ENCODE data around the gene FAM240A.

The FAM240A gene

DNA sequence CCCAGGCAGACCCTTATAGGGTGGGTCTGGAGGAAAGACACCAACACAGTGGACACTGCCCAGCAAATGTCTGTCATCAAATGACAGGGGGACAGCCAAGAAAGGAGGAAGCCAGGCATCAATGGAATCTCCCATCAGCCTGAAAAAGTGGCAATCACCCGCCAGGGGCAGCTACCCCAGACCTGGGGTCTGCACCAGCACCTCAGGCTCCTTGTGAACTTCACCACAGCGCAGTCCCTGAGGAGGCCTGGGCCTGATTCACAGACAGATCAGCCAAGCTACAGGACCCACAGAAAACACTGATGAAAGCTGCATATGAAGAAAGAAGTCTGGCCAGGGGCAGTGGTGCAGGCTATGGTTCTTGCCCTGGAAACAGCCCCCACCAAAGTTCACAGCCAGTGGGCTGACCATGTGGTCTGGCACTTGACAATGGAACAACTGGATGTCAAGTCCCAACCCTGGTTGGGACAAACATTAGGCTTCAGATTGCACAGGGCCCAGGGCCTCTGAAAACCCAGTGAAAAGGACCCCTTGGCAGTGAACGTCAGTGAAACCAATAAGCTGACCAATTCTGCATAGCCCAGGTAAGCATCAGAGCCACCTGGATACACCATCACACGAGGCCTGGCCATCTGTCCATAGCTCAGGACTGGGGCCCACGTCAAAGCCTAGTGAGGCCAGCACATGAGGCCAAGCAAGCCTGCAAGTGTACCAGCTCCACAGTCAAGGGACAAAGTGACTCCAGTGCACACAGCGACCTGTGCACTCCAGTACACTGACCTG is 52.1 kb downstream of the FAM240A start:
- TF ChIP-seq, protein P1, sequence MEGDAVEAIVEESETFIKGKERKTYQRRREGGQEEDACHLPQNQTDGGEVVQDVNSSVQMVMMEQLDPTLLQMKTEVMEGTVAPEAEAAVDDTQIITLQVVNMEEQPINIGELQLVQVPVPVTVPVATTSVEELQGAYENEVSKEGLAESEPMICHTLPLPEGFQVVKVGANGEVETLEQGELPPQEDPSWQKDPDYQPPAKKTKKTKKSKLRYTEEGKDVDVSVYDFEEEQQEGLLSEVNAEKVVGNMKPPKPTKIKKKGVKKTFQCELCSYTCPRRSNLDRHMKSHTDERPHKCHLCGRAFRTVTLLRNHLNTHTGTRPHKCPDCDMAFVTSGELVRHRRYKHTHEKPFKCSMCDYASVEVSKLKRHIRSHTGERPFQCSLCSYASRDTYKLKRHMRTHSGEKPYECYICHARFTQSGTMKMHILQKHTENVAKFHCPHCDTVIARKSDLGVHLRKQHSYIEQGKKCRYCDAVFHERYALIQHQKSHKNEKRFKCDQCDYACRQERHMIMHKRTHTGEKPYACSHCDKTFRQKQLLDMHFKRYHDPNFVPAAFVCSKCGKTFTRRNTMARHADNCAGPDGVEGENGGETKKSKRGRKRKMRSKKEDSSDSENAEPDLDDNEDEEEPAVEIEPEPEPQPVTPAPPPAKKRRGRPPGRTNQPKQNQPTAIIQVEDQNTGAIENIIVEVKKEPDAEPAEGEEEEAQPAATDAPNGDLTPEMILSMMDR (IDR thresholded peaks at IDR 0.05; ENCODE audit: insufficient read depth, missing control alignments) = no peak
- no peak for DNase-seq (ENCODE audit: insufficient read length, low spot score)
- no peak for FAIRE-seq

DNA sequence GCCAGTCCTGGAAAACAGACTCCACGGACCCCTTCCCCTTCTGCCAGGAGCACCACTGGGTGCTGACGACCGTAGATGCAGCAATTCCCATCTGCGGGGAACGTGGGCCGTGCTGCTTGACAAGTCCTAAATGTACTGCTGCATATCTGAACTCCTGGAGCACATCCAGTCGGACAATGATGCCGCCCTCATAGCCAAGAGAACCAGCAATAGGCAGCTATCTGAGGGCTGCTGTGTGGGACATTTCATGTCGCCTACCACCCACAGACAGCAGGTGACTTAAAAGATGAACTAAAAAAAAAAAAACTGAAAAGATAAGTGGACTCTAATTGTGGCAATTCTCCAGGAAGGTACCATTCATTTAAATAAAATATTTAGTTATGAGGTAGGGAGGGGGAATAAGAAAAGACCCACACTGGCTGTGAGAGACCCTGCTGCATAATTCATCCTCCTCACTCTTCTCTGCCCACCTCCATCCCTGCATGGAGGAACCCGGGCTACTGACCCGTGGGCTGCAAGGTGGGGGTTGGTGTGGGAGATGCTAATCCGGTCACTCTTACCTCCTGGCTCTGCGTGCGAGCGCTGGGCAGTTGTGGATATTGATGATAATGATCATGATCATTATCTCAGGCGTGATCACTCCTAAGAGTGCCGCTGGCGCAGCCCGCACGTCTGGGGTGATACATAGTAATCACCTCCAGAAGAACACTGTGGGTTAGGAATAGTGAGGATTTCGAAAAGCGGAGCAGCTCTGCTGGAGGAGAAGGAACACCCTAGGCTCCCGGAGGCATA is 52.8 kb downstream of the FAM240A start:
- FAIRE-seq (no peak), DNase-seq (ENCODE audit: insufficient read length, low spot score) (no peak)
- TF ChIP-seq, protein P1 (IDR thresholded peaks at IDR 0.05; ENCODE audit: insufficient read depth, missing control alignments) = no peak

DNA sequence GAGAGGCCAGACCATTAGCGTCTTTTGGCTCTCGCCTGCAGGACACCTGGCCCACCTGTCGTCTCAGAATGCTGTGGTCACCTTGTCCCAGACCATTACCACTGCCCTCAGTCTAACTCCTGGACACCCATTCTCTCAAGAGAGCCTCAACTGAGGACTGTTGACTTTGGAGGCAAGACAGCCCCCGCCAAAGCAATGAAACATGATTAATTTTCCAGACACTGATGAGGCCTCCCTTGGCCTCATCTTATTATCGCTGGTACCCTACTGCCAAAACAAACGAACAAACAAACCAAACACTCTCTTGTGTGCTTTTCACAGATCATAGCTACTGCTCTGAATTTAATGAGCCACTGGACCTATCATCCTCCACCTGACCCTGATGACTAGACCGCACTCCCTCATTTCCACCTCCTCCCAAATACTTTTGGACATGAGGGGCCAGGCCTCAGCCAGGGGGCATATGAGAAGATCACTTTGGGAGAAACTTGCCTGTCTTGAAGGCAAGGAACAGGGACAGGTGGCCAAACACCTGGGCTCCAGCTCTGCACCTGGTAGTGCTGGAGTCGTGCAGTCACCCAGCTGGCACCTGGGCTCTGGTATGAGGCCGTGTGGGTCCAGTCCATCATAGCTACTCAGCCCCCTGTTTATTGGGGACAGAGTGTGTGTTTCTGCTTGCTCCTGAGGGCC is 53.6 kb downstream of the FAM240A start:
- no peak for DNase-seq (ENCODE audit: insufficient read length, low spot score)
- TF ChIP-seq, protein P1 (IDR thresholded peaks at IDR 0.05; ENCODE audit: insufficient read depth, missing control alignments) = no peak
- no peak for FAIRE-seq

DNA sequence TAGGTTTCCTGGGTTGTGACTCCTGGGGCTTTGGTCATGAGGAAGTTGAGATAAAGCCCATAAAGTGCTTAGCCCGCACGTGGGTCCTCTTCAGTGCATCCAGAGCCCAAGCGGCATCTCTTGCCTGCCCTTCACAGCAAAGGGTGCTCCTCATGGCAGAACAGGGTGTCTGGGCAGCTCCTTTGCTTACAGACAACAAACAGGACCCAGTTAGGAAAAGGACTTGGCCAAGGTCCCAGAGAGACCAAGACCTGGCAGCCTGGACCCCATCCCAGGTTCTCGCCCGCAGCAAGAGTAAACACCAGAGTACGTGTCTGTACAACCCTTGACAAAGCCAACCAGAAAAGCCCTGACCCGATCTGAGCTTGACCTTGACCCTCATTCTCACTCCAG is 54.1 kb downstream of the FAM240A start:
- no peak for FAIRE-seq
- no peak for DNase-seq (ENCODE audit: insufficient read length, low spot score)

DNA sequence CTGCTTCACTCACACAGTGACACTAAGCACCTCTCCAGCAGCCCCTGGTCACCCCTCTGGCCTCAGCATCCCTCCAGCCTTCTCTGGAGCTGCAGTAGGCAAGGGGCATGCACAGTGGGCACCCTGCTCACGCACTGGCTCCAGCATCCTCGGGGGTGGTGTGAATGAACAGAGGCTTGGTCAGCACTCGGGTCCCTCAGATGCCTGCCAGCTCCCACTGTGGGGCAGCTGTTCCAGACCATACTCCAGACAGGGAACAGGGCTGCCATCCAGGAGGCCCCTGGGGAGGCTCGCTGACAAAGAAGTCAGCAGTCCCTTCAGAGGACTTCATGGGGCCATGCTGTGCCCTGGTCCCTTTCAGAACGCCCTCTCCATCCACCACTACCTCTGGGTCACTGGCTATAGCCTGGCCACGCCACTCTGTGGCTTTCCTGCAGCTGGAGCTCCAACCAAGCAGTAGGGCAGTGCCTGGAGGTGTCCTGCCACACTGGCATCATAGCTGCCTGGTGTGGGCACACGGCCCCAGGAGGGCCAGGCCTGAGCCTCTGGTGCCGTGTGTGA is 54.8 kb downstream of the FAM240A start:
- TF ChIP-seq, protein P1 (IDR thresholded peaks at IDR 0.05; ENCODE audit: insufficient read depth, missing control alignments) = no peak
- FAIRE-seq = no peak
- no peak for DNase-seq (ENCODE audit: insufficient read length, low spot score)

More for the DNA sequence above, 54.1 kb downstream of the FAM240A start:
- TF ChIP-seq, protein P1 (IDR thresholded peaks at IDR 0.05; ENCODE audit: insufficient read depth, missing control alignments) = no peak

DNA sequence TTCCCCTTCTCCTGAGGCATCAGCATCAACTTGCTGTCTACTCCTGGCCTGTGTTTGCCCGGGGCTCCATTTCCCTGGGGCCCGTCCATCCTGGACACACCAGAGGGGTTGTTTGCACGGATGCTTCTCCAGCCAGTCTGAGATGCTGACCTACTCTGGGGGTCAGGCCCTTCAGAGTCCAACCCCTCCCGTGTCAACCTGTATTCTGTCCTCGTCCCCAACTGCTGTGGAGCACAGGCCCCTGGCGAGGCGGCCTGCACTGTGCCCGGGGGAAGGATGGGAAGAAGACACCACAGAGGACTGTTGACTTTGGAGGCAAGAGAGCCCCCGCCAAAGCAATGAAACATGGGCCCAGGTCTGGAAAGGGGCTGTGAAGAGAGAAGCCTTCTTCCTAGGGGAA is 55.3 kb downstream of the FAM240A start:
- FAIRE-seq = no peak
- DNase-seq (ENCODE audit: insufficient read length, low spot score) = no peak
- TF ChIP-seq, protein P1 (IDR thresholded peaks at IDR 0.05; ENCODE audit: insufficient read depth, missing control alignments) = no peak

Measured in D721Med (cell line).